VCaP (cell line): ENCODE data around the gene FAM43A.

Experiments used
- H3K27ac ChIP-seq: fragments of 450-650 bp; 2 replicates; pipeline ENCODE4 v1.5.1; 2017
- CTCF ChIP-seq: fragments of 450-650 bp; conservative IDR thresholded peaks from 2 replicates; pipeline ENCODE4 v1.5.1; 2017; ENCODE audit warnings: mild to moderate bottlenecking, moderate library complexity

The FAM43A gene

GRCh38 chr3:194647747-194648146 is 37.9 kb upstream of the FAM43A start:
- no peak overlapping the region for H3K27ac ChIP-seq
- no peak for TF ChIP-seq CTCF

- no peak overlapping the region for H3K27ac ChIP-seq
- no peak for TF ChIP-seq CTCF
These were observed 31.2 kb upstream of the FAM43A start for GRCh38 chr3:194654443-194654842.

GRCh38 chr3:194657439-194657838 is 28.2 kb upstream of the FAM43A start:
- no peak for TF ChIP-seq CTCF
- H3K27ac ChIP-seq, result no peak overlapping the region

- TF ChIP-seq CTCF, result no peak
These were observed 27.0 kb upstream of the FAM43A start for GRCh38 chr3:194658477-194659242.

GRCh38 chr3:194659778-194660177 is 25.9 kb upstream of the FAM43A start:
- no peak overlapping the region for H3K27ac ChIP-seq
- no peak for TF ChIP-seq CTCF

More at GRCh38 chr3:194658477-194659242, 27.0 kb upstream of the FAM43A start:
- no peak overlapping the region for H3K27ac ChIP-seq

- no peak overlapping the region for H3K27ac ChIP-seq
- TF ChIP-seq CTCF, result no peak
These were observed 24.3 kb upstream of the FAM43A start for GRCh38 chr3:194661374-194661773.

- TF ChIP-seq CTCF, result no peak
These were observed 23.7 kb upstream of the FAM43A start for GRCh38 chr3:194661946-194662345.

More at GRCh38 chr3:194661946-194662345, 23.7 kb upstream of the FAM43A start:
- no peak overlapping the region for H3K27ac ChIP-seq
